T-helper 22 cell (primary cell): ENCODE measurements around the gene SMIM1.

Experiments
- DNase-seq: peaks from one replicate; pipeline ENCODE4 v3.0.0-alpha.2; 2020; ENCODE audit warnings: low read depth

Gene SMIM1

DNA sequence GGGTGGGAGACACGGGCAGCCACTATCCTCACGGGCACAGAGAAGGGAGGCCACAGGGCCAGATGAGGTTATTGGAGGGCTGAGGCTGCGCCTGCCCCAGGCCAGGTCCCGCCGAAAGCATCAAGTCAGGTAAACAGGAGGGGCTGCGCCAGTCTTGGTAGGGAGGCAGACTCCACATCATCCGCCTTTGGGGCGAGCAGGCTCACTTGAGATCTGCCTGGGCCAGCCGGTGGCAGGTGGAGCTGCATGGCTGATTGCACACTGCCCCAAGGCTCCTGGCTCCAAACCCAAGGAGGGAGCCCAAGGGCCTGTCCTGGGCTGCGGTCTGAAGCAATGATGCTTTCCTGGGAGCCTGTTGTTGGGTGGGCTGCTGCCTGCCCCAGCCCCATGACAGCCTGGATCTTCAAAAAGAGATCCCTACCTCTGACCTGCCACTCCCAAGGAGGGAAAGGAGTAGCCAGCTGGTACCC is 4.6 kb downstream of the SMIM1 start:
- no peak for DNase-seq

- DNase-seq: no peak
Measured at GRCh38 chr1:3777647-3778589, 5.4 kb downstream of the SMIM1 start.

GRCh38 chr1:3778590-3779264 is 6.2 kb downstream of the SMIM1 start:
- DNase-seq: no peak

DNA sequence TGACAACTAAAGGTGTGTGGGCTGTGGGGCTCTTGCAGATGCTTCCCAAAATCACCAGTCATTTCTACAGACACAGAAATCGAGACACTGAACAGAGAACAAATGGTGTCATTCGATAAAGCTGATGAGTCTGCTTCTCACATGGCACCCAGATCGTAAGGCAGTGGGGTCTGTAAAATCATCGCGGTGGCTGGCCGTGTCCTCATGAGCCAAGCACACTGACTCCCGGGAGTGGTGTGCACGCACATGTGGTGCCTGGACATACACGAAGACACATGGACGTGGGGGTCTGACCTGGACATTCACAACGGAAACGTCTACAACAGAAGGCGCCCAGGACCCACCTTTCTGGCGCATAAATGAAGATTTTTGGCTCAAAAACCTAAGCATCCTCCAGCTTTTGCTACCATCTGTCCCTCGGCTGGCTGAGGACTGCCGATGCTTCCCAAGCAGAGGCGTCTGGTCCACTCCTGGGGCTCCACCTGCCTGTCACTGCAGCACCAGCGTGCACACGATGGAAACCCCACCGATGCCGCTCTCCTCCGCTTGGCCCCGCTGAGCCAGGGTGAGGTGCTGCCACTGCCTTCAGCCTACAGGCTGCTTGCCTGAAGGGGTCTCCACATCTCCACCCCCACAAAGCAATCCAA is 6.8 kb downstream of the SMIM1 start:
- no peak for DNase-seq

DNA sequence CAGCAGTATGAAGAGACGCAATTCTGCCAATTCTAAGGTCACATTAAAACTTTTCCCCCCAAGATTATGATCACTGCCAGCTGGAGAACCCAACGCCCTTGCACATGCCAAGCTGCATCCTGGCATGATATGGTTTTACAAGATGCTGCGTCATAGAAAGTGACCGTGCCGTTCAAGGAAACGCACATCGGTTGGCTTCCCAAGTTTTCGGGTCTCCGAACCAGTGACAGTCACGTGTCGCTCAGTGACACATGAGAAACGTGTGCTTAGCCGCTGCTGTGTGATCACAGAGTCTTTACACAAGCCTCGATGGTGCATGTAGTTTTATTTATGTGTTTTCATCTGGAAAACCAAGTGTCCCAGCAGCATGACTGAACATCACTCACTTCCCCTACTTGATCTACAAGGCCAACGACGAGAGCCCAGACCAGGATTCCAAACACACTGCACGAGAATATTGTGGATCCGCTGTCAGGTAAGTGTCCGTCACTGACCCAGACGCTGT is 7.4 kb downstream of the SMIM1 start:
- no peak for DNase-seq

- no peak for DNase-seq
Measured at GRCh38 chr1:3780901-3781300, 8.4 kb downstream of the SMIM1 start.

DNA sequence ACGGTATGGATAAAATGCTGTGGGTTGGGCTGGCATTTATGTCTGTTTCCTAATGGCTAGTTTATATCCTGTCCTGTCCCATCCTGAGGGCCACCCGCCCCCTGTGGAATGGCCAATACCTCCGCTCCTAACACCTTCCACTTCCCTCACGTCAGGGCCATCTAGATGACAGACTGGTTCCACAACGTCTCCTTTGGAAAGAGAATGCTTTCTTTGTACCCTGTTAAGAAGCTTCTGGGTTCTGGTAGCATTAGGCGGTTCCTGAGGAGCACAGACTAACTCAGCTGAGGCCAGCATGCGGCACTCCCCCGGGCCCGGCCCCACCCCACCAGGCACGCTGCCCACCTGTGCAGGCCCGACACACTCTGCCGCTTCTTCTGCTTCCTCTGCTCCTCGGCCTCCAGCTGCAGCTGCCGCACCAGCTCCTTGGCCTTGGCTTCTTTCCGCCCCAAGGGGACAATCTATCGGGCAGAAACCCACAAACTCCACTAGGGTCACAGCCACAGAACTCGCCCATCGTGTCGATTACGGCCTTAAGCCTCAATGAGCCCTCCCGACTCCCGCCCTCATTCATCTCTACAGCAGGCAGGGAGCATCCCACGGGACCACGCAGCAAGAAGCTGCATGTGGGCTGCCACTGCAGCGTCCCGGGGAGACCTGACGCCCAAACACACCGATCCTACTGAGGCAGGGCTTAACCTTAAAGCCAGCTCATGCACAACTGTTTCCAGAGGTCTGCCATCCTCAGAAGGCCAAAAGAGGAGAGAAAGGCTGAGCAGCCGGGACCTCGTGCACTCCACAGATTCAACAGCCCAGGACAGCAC is 11.3 kb downstream of the SMIM1 start:
- DNase-seq: no peak

DNA sequence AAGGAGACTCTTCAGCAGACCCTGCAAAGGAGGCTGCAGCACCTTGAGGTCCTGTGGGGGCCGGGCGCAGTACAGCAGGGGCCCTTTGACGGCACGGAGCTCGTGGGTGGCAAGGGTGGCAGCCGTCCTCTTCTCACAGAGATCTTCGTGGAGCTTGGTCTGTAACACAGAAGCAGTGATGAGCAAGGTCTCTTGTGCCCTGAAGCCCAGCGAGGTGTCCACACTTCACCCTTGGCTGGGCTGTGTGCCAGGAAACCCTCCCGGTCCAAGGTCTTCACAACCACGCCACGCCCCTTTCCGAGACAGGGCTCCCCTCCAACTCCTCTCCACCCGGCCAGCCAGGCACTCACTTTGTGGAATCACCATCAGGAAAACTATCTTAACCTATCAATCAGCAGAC is 12.5 kb downstream of the SMIM1 start:
- DNase-seq: no peak

DNA sequence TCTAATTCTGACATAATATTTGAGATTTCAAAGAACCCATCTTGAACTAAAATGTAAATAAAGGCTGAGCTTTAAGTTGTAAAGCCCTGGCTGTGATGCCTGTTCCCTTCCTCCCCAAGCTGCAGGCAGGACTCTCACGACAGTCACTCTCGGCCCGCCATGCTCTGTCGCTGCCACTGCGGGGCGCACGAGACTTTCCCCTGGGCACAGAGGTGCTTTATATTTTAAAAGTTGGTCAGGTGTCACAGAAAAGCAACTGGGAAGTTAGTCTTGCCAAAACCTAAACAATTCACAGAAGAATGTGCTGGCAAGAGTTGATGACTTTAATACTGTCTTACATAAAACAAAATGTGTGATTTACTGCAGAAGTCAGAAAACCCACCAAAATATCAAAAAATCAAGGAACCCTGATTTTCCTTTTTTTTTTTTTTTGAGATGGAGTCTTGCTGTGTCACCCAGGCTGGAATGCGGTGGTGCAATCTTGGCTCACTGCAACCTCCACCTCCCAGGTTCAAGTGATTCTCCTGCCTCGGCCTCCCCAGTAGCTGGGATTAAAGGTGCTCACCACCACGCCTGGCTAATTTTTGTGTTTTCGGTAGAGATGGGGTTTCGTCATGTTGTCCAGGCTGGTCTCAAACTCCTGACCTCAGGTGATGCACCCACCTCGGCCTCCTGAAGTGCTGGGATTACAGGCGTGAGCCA is 13.1 kb downstream of the SMIM1 start:
- DNase-seq: no peak

GRCh38 chr1:3786468-3787348 is 14.2 kb downstream of the SMIM1 start:
- no peak for DNase-seq

DNA sequence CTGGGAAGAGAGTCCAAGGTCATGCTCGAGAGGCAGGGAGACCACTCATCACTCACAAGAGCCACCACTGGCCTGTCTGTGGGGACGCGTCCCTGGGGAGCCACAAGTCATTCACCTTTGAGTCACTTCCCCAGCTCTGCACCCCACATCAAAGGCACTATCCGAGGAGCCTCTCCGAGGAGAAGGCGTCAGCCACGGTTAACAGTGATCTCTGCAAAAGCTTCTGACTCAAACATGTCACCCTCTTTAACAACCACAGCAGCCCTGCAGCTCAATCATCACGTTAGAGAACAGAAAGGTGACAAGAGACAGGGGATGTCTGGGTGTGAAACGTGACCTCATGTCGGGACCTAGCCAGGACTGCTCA is 14.8 kb downstream of the SMIM1 start:
- DNase-seq: peak; percentile 57

- DNase-seq: peak; percentile 13
Measured at GRCh38 chr1:3787745-3788605, 15.4 kb downstream of the SMIM1 start.

GRCh38 chr1:3788756-3789420 is 16.3 kb downstream of the SMIM1 start:
- DNase-seq: no peak

DNA sequence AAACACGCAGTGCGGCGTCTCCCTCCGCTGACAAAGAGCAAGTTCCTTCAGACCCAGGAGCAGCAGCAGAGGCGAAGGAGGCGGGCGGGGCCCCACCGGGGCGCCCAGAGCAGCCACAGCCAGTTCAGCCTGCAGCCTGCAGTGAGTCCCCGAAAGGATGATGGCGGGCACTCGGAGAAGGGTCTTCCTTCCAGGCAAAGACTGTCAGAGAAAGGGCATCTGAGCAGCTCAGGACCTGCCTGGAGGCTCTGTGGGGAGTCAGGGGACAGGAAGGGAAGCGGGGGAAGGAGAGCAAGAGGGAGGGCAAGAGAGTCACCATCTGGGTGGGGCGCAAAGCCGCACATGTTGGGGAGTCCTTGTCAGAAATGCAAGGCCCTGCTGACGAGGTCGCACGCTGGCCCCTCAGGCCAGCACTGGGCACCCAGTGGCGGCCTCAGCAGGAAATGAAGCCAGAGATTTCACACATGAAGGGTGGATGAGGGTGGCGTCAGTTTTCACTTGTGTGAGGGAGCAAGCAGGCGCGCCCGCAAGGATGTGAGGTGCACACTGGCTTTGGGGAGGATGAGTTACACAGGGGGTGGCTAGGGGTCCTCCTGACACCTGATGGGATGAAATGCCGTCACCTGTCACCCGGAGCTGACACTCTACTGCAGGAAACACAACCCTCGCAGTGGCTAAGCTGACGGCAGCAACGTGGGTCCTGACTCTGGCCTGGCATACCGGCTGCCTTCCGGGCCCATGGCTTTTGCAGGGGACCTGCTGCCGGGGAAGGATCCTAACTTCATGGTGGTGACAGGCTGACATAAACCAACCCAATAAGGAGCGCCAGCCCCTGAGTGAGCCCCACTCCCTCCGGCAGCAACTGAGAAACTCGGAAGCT is 17.1 kb downstream of the SMIM1 start:
- DNase-seq: no peak

GRCh38 chr1:3790500-3790923 is 18.0 kb downstream of the SMIM1 start:
- no peak for DNase-seq

GRCh38 chr1:3790952-3791351 is 18.4 kb downstream of the SMIM1 start:
- no peak for DNase-seq

DNA sequence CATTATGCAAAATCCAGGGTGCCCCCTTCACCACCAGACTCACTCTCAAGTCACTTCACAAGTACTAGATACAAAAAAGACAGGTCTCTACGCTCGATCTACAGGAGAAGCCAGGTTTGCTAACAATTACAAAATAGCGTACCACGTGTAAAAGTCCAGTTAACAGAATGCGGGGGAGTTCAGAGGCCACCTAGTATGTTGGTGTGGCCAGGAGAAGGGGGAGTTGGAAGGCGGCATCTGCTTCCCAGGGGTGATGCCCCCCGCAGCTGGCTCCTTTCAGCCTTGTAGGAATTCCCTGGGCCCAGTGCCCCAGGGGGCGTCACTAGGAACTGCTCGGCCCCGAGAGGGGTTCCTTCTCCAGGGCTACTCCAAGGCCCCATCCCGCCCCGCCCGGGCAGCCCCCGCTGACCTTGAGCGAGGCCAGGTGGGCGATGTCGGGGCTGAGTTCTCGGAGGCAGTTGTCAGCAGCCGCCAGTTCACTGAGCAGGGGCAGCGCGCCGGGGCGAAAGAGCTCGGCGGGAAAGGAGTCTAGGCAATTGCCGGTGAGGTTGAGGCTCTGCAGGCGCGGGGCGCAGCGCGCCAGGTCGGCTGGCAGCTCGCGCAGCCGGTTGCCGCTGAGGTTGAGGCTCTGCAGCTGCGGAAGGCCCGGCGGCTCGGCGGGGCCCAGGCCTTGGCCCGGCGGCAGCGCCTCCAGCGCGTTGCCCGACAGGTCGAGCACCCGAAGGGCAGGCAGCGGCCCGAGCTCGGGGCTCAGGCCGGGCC is 23.1 kb downstream of the SMIM1 start:
- DNase-seq: no peak
